Fibroblast of lung (primary cell): Measurements from ENCODE around the gene FBLN2. TPM values are rescaled to one million over a fixed set of nuclear protein-coding genes. Genes with fewer than 3 reads are reported as not detected.

Experiments used
- DNase-seq, 2 donors: peaks; one replicate each; pipeline versions ENCODE4 v3.0.0 to v3.0.0-alpha.2; 2010; ENCODE audit warnings: low read depth in 2 of 2
- H2AFZ ChIP-seq: 2 replicates; pipeline ENCODE4 v1.5.1; 2012; ENCODE audit warnings: low read length, control low read depth, inconsistent platforms
- H3K27ac ChIP-seq: 2 replicates; pipeline ENCODE4 v1.5.1; 2011; ENCODE audit warnings: low read length, control low read depth; ENCODE audit not compliant: insufficient read depth
- H3K27me3 ChIP-seq: 2 replicates; pipeline ENCODE4 v1.5.1; 2011; ENCODE audit warnings: mild to moderate bottlenecking, low read length; ENCODE audit not compliant: control insufficient read depth, insufficient read depth
- H3K36me3 ChIP-seq: 2 replicates; pipeline ENCODE4 v1.5.1; 2011; ENCODE audit warnings: low read length; ENCODE audit not compliant: control insufficient read depth, insufficient read depth
- H3K4me1 ChIP-seq: 2 replicates; pipeline ENCODE4 v1.5.1; 2011; ENCODE audit warnings: low read length; ENCODE audit not compliant: control insufficient read depth, insufficient read depth; ENCODE audit errors: extremely low read depth
- H3K4me2 ChIP-seq: 2 replicates; pipeline ENCODE4 v1.5.1; 2011; ENCODE audit warnings: low read length, control low read depth; ENCODE audit not compliant: insufficient read depth; ENCODE audit errors: extremely low read depth
- H3K4me3 ChIP-seq, 4 experiments: fragments of 200-600 bp in 1 of 4; sonication (generic) in 1 of 4; replicated peaks in 1 of 4; 2 replicates each; pipeline ENCODE4 v1.5.1; 2011 to 2016; ENCODE audit warnings: low read length in 4 of 4, low read depth in 3 of 4, mild to moderate bottlenecking in 3 of 4, control low read depth in 2 of 4, inconsistent platforms in 1 of 4, mixed read lengths in 1 of 4; ENCODE audit not compliant: insufficient read depth in 1 of 4; ENCODE audit errors: control extremely low read depth in 1 of 4
- H3K79me2 ChIP-seq: 2 replicates; pipeline ENCODE4 v1.5.1; 2012; ENCODE audit warnings: mild to moderate bottlenecking, low read length, inconsistent platforms; ENCODE audit not compliant: control insufficient read depth, insufficient read depth
- H3K9ac ChIP-seq: 2 replicates; pipeline ENCODE4 v1.5.1; 2011; ENCODE audit warnings: mild to moderate bottlenecking, low read length, control low read depth; ENCODE audit not compliant: insufficient read depth
- H3K9me3 ChIP-seq: 2 replicates; pipeline ENCODE4 v1.5.1; 2012; ENCODE audit warnings: low read depth, low read length; ENCODE audit not compliant: control insufficient read depth, insufficient read depth
- H4K20me1 ChIP-seq: 2 replicates; pipeline ENCODE4 v1.5.1; 2011; ENCODE audit warnings: low read length; ENCODE audit not compliant: control insufficient read depth, insufficient read depth; ENCODE audit errors: extremely low read depth
- CTCF ChIP-seq, 2 donors: IDR thresholded peaks in 1 of 2; conservative IDR thresholded peaks in 1 of 2; 1 replicate in 1 of 2; 2 replicates in 1 of 2; pipeline ENCODE4 v1.5.1; 2011 to 2012; ENCODE audit warnings: low read length in 2 of 2, control low read depth in 1 of 2, inconsistent platforms in 1 of 2, low read depth in 1 of 2, mild to moderate bottlenecking in 1 of 2
- EZH2 ChIP-seq: IDR thresholded peaks from 2 replicates; pipeline ENCODE4 v1.5.1; 2012; ENCODE audit warnings: low read length, control low read depth, mild to moderate bottlenecking; ENCODE audit errors: missing control alignments
- polyA plus RNA-seq, 2 donors: library from polyadenylated mRNA; depleted of rRNA in 1 of 2; stranded (reverse) in 1 of 2; unstranded in 1 of 2; fragments of >200 nt; gene quantifications; 2 replicates each; pipeline ENCODE4 v1.2.1, GENCODE V29; 2011 to 2012; ENCODE audit warnings: missing spikeins in 1 of 2
- total RNA-seq: library from RNA; depleted of rRNA; stranded (reverse); fragments of >200 nt; gene quantifications from 2 replicates; pipeline ENCODE4 v1.2.1, GENCODE V29; 2014

The FBLN2 gene
- total and polyA plus RNA-seq, 2 donors (not counting 1 experiment from before 2014, with no cell fraction given) = 25.4 to 138 TPM

DNA sequence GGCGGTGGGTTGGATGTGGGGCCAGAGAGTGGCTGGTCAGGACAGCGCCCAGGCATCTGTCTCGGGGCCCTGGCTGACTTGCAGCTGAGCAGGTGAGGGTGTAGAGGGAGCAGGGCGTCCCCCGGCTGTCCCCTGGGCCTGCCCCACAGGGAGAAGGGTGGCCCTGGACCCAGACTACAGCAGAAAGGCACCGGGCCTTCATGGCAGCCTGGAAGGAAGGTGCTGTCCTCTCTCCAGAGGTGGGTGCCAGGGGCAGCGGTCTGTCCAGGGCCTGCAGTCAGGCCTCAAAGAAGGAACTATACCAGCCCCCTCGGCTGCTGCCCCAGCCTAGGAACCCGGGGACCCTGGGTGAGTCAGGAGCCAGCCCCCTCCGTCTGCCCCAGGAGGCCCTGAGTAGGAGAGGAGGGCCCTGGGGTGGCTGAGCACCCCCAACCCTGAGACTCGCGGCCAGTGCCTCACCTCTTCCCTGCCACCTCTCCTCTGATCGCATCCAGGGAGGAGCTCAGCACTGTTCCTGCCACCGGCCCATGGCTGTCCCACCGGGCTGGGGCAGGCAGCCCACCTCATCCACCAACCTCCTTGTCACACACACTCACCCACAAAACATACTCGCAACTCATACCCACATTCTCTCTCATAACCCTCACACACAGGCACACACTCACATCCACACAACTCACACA, 133.5 kb downstream of the FBLN2 start:
- Histone ChIP-seq H3K4me3 (no peak overlapping the region), H3K27me3 (no peaks in the 10 kb centered on the region), H4K20me1 (no peaks in the 10 kb centered on the region), H3K4me1 (no peaks in the 10 kb centered on the region), H3K27ac (no peak overlapping the region), H3K79me2 (no peaks in the 10 kb centered on the region), H3K9me3 (no peaks in the 10 kb centered on the region), H2AFZ (no peak overlapping the region), H3K4me2 (no peak overlapping the region), H3K36me3 (no peaks in the 10 kb centered on the region), H3K9ac (no peak overlapping the region)
- no peak for DNase-seq
- TF ChIP-seq EZH2 (no peak), CTCF (conservative IDR thresholded peaks at IDR 0.05 in 1 of 2, IDR thresholded peaks at IDR 0.05 in 1 of 2; ENCODE audit: low read depth in 1 of 2, low read length in 2 of 2) (no peak)

GRCh38 chr3:13683288-13683687, 134.4 kb downstream of the FBLN2 start:
- Histone ChIP-seq H3K36me3 (no peaks in the 10 kb centered on the region), H3K9me3 (no peaks in the 10 kb centered on the region), H2AFZ (no peak overlapping the region), H3K79me2 (no peaks in the 10 kb centered on the region), H3K9ac (no peak overlapping the region), H3K4me3 (no peak overlapping the region), H3K27ac (no peak overlapping the region), H4K20me1 (no peaks in the 10 kb centered on the region), H3K4me2 (no peak overlapping the region), H3K27me3 (no peaks in the 10 kb centered on the region), H3K4me1 (no peaks in the 10 kb centered on the region)
- DNase-seq = no peak
- TF ChIP-seq EZH2 (no peak), CTCF (conservative IDR thresholded peaks at IDR 0.05 in 1 of 2, IDR thresholded peaks at IDR 0.05 in 1 of 2; ENCODE audit: low read depth in 1 of 2, low read length in 2 of 2) (no peak)

DNA sequence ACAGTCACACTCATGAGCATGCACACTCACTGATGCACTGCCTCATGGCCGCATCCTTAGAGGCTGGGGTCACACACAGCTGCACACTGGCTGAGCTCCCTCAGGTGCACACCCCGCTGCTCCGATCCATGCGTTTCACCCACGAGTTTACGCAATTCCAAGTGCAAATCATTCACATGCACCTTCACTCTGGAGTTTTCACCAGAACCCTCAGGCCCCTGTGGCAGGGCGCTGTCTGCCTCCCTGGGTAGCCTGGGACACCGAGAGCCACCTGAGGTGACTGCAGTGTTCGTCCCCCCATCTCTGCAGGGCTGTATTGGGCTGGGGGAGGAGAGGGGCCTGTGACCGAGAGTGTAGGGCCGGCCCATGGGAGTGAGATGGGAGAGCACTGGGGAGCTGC, 134.8 kb downstream of the FBLN2 start:
- no peaks in the 10 kb centered on the region for H3K9me3 ChIP-seq
- no peaks in the 10 kb centered on the region for H3K27me3 ChIP-seq
- H2AFZ ChIP-seq = no peak overlapping the region
- H3K27ac ChIP-seq = no peak overlapping the region
- H3K4me1 ChIP-seq = no peaks in the 10 kb centered on the region
- H3K9ac ChIP-seq = no peak overlapping the region
- H3K36me3 ChIP-seq = no peaks in the 10 kb centered on the region
- no peak for DNase-seq
- no peak overlapping the region for H3K4me3 ChIP-seq
- no peaks in the 10 kb centered on the region for H4K20me1 ChIP-seq
- no peak overlapping the region for H3K4me2 ChIP-seq
- TF ChIP-seq EZH2 (no peak), CTCF (conservative IDR thresholded peaks at IDR 0.05 in 1 of 2, IDR thresholded peaks at IDR 0.05 in 1 of 2; ENCODE audit: low read depth in 1 of 2, low read length in 2 of 2) (no peak)
- no peaks in the 10 kb centered on the region for H3K79me2 ChIP-seq
